Right hindlimb (tissue), 1 donor: ENCODE results near the gene CRELD2.
A peak's percentile ranks its signal among the peaks of the same experiment; 100 is the strongest.

Source experiments
- DNase-seq: peaks from one replicate; pipeline ENCODE4 v3.0.0-alpha.2; 2018

Gene CRELD2

GRCh38 chr22:49913026-49913425 lies 5.4 kb upstream of the CRELD2 start:
- peak; percentile 11 for DNase-seq

- DNase-seq = peak; percentile 10
Observed at GRCh38 chr22:49913446-49913845, 5.0 kb upstream of the CRELD2 start.

- DNase-seq = no peak
Observed at GRCh38 chr22:49914256-49914655, 4.2 kb upstream of the CRELD2 start.

- peak; percentile 16 for DNase-seq
Observed at GRCh38 chr22:49915610-49916009, 2.8 kb upstream of the CRELD2 start.

- DNase-seq = peak; percentile 21
Observed at GRCh38 chr22:49916831-49917230, 1.6 kb upstream of the CRELD2 start.

- no peak for DNase-seq
Observed at GRCh38 chr22:49918911-49919881, 762 bp downstream of the CRELD2 start.

GRCh38 chr22:49920859-49921258 lies 2.4 kb downstream of the CRELD2 start:
- no peak for DNase-seq

GRCh38 chr22:49921508-49922278 lies 3.3 kb downstream of the CRELD2 start:
- no peak for DNase-seq

GRCh38 chr22:49922484-49922883 lies 4.0 kb downstream of the CRELD2 start:
- DNase-seq = no peak

GRCh38 chr22:49922926-49923325 lies 4.5 kb downstream of the CRELD2 start:
- DNase-seq = no peak

GRCh38 chr22:49923445-49923844 lies 5.0 kb downstream of the CRELD2 start:
- DNase-seq = no peak

GRCh38 chr22:49924113-49924833 lies 5.8 kb downstream of the CRELD2 start:
- no peak for DNase-seq

GRCh38 chr22:49925525-49926128 lies 7.2 kb downstream of the CRELD2 start:
- no peak for DNase-seq

GRCh38 chr22:49926916-49927315 lies 8.5 kb downstream of the CRELD2 start:
- no peak for DNase-seq

GRCh38 chr22:49927483-49928184 lies 9.2 kb downstream of the CRELD2 start:
- no peak for DNase-seq

- no peak for DNase-seq
Observed at GRCh38 chr22:49928185-49928495, 9.7 kb downstream of the CRELD2 start.

- DNase-seq = no peak
Observed at GRCh38 chr22:49928555-49929210, 10.2 kb downstream of the CRELD2 start.

- no peak for DNase-seq
Observed at GRCh38 chr22:49929211-49929979, 11.0 kb downstream of the CRELD2 start.

GRCh38 chr22:49929994-49930575 lies 11.7 kb downstream of the CRELD2 start:
- no peak for DNase-seq
